H1 (cell line): ENCODE data around the gene PXMP4.

Experiments
- CREB1 ChIP-seq: IDR thresholded peaks from 2 replicates; pipeline ENCODE4 v1.6.1; 2012; ENCODE audit warnings: inconsistent platforms
- CTCF ChIP-seq, 3 experiments: IDR thresholded peaks; 1 replicate in 2 of 3; 2 replicates in 1 of 3; pipeline versions ENCODE4 v1.5.1 to v1.6.1; 2011; ENCODE audit warnings: low read length in 3 of 3, mild to moderate bottlenecking in 3 of 3, inconsistent platforms in 2 of 3, low read depth in 1 of 3, moderate library complexity in 1 of 3; ENCODE audit not compliant: insufficient read depth in 1 of 3; ENCODE audit errors: control extremely low read depth in 1 of 3
- EP300 ChIP-seq, 2 experiments: IDR thresholded peaks; 1 replicate in 1 of 2; 2 replicates in 1 of 2; pipeline ENCODE4 v1.6.1; 2011 to 2012; ENCODE audit warnings: low read depth in 2 of 2, low read length in 2 of 2, mild to moderate bottlenecking in 2 of 2, borderline replicate concordance in 1 of 2, inconsistent platforms in 1 of 2, moderate library complexity in 1 of 2
- EZH2 ChIP-seq: fragments of 200-600 bp; sonication (generic); IDR thresholded peaks from 2 replicates; pipeline ENCODE4 v1.7.1; 2012; ENCODE audit warnings: low read depth, mild to moderate bottlenecking, moderate library complexity, low read length, inconsistent platforms; ENCODE audit not compliant: severe bottlenecking
- POLR2AphosphoS5 ChIP-seq: IDR thresholded peaks from 2 replicates; pipeline ENCODE4 v1.6.1; 2011; ENCODE audit warnings: low read depth, low read length
- RAD21 ChIP-seq, 2 experiments: IDR thresholded peaks in 1 of 2; conservative IDR thresholded peaks in 1 of 2; 2 replicates each; pipeline ENCODE4 v1.6.1; 2011; ENCODE audit warnings: low read depth in 2 of 2, low read length in 2 of 2, improper control_type of control experiment in 1 of 2, inconsistent platforms in 1 of 2, mild to moderate bottlenecking in 1 of 2, moderate library complexity in 1 of 2
- RFX5 ChIP-seq: IDR thresholded peaks from 2 replicates; pipeline ENCODE4 v1.6.1; 2011; ENCODE audit warnings: low read depth, low read length, improper control_type of control experiment, borderline replicate concordance
- SIRT6 ChIP-seq: IDR thresholded peaks from one replicate; pipeline ENCODE4 v1.7.1; 2012; ENCODE audit warnings: low read length, inconsistent platforms
- SP4 ChIP-seq: IDR thresholded peaks from 2 replicates; pipeline ENCODE4 v1.6.1; 2012; ENCODE audit warnings: low read length, inconsistent platforms
- USF2 ChIP-seq: IDR thresholded peaks from 2 replicates; pipeline ENCODE4 v1.6.1; 2011; ENCODE audit warnings: low read length, improper control_type of control experiment
- ZNF274 ChIP-seq: IDR thresholded peaks from 2 replicates; pipeline ENCODE4 v1.7.0; 2012; ENCODE audit warnings: low read length, borderline replicate concordance; ENCODE audit errors: extremely low read depth

GRCh38 chr20:33757458-33757857 is 37.3 kb upstream of the PXMP4 start:
- TF ChIP-seq SIRT6 (no peak), CREB1 (no peak), CTCF (IDR thresholded peaks at IDR 0.05; ENCODE audit: control extremely low read depth in 1 of 3, insufficient read depth in 1 of 3, low read depth in 1 of 3, low read length in 3 of 3) (no peak), USF2 (no peak), RFX5 (no peak), RAD21 (IDR thresholded peaks at IDR 0.05 in 1 of 2, conservative IDR thresholded peaks at IDR 0.05 in 1 of 2; ENCODE audit: low read depth in 2 of 2, low read length in 2 of 2) (no peak), ZNF274 (no peak), EZH2 (no peak), SP4 (no peak), EP300 (IDR thresholded peaks at IDR 0.05; ENCODE audit: borderline replicate concordance in 1 of 2, low read depth in 2 of 2, low read length in 2 of 2) (no peak), POLR2AphosphoS5 (no peak)
